Panc1 (cell line): ENCODE data around the gene RNF43. TPM values are rescaled to one million over a fixed set of nuclear protein-coding genes. Genes with fewer than 3 reads are reported as not detected.

Source experiments
- ATAC-seq: fragments of 200-7000 bp; cut with Tn5 transposase; 2 replicates; pipeline ENCODE4 v1.9.1; 2020; ENCODE audit warnings: mild to moderate bottlenecking, moderate library complexity
- BruUV-seq: library from RNA; stranded (reverse); fragments of 400-500 nt; replicated peaks from 2 replicates; lab custom pipeline; 2021; lab: Mats Ljungman, UMichigan
- CTCF ChIA-PET: fragments of 300-600 bp; sonication (Branson Sonifier 250); formaldehyde crosslinking; loops from one replicate; lab custom pipeline; 2022; ENCODE audit warnings: antibody characterized with exemption; lab: Charles Lee
- POLR2A ChIA-PET: fragments of 300-600 bp; sonication (Branson Sonifier 250); formaldehyde crosslinking; loops from one replicate; lab custom pipeline; 2022; ENCODE audit warnings: antibody characterized with exemption; lab: Charles Lee
- DNase-seq: peaks from one replicate; pipeline ENCODE4 v3.0.0-alpha.2; 2010; ENCODE audit warnings: low read depth, low spot score
- H3K27ac ChIP-seq: 2 replicates; pipeline ENCODE4 v1.5.1; 2011; ENCODE audit warnings: mild to moderate bottlenecking, low read length, inconsistent platforms
- H3K27me3 ChIP-seq: fragments of 200-500 bp; sonication (Bioruptor generic); 2 replicates; pipeline ENCODE4 v1.6.0; 2014; ENCODE audit warnings: low read length, inconsistent platforms; ENCODE audit not compliant: control insufficient read depth, insufficient read depth
- H3K36me3 ChIP-seq: fragments of 200-500 bp; sonication (Bioruptor generic); 2 replicates; pipeline ENCODE4 v1.5.1; 2014; ENCODE audit warnings: inconsistent platforms, mild to moderate bottlenecking, low read length, moderate library complexity; ENCODE audit not compliant: control insufficient read depth, insufficient read depth
- H3K4me1 ChIP-seq: 2 replicates; pipeline ENCODE4 v1.5.1; 2011; ENCODE audit warnings: inconsistent platforms, mild to moderate bottlenecking, low read length, moderate library complexity; ENCODE audit not compliant: control insufficient read depth, insufficient read depth
- H3K4me3 ChIP-seq, 2 experiments: 2 replicates each; pipeline ENCODE4 v1.5.1; 2011 to 2012; ENCODE audit warnings: low read depth in 2 of 2, low read length in 2 of 2, mild to moderate bottlenecking in 2 of 2, inconsistent platforms in 1 of 2, moderate library complexity in 1 of 2
- H3K9me3 ChIP-seq: fragments of 200-500 bp; sonication (Bioruptor generic); 2 replicates; pipeline ENCODE4 v1.5.1; 2014; ENCODE audit warnings: low read depth, mild to moderate bottlenecking, inconsistent platforms, low read length, moderate library complexity; ENCODE audit not compliant: control insufficient read depth, insufficient read depth
- CTCF ChIP-seq: fragments of 450-650 bp; IDR thresholded peaks from 2 replicates; pipeline ENCODE4 v1.5.1; 2017; ENCODE audit warnings: mild to moderate bottlenecking
- POLR2AphosphoS5 ChIP-seq: IDR thresholded peaks from 2 replicates; pipeline ENCODE4 v1.6.1; 2012; ENCODE audit warnings: mild to moderate bottlenecking, low read depth, low read length, moderate library complexity
- REST ChIP-seq, 2 experiments: IDR thresholded peaks; 2 replicates each; pipeline ENCODE4 v1.6.1; 2011 to 2012; ENCODE audit warnings: low read depth in 2 of 2, control low read depth in 1 of 2, low read length in 1 of 2, mild to moderate bottlenecking in 1 of 2, moderate library complexity in 1 of 2; ENCODE audit not compliant: insufficient read depth in 1 of 2
- SIN3A ChIP-seq: IDR thresholded peaks from 2 replicates; pipeline ENCODE4 v1.6.1; 2012; ENCODE audit warnings: low read depth, mild to moderate bottlenecking, low read length, moderate library complexity, borderline replicate concordance; ENCODE audit not compliant: insufficient read depth
- TCF7L2 ChIP-seq: IDR thresholded peaks from 2 replicates; pipeline ENCODE4 v1.6.1; 2011; ENCODE audit warnings: mild to moderate bottlenecking, low read depth, low read length, inconsistent platforms
- in situ Hi-C: cut with HindIII; loops from 2 replicates; pipeline ENCODE4 v1.10.0; 2016; ENCODE audit warnings: low sequenced_read_pairs, low pct_unique_long_range_greater_than_20kb
- intact Hi-C: fragments of 100-400 bp; cut with micrococcal nuclease; formaldehyde crosslinking; loops from one replicate; pipeline ENCODE4 v1.10.0; 2022; ENCODE audit not compliant: unreplicated experiment
- total RNA-seq: library from RNA; stranded (reverse); gene quantifications from one replicate; pipeline ENCODE4 v1.2.1, GENCODE V29; 2021; ENCODE audit not compliant: unreplicated experiment

The RNF43 gene
- total RNA-seq, 1 experiment from 2014 or later, result 4.7 TPM

- ATAC-seq, result 0 out of 2 replicates have a peak, but pooled peaks have one; percentile 18
- BruUV-seq, result no TSS peak
- Histone ChIP-seq H3K4me1 (peaks cover 26% of the 10 kb centered on the region), H3K4me3 (no peak overlapping the region), H3K36me3 (no peaks in the 10 kb centered on the region), H3K27ac (peak overlapping the region; percentile 70; the same call in 1 of the 2 replicates), H3K9me3 (no peaks in the 10 kb centered on the region), H3K27me3 (no peaks in the 10 kb centered on the region; the same call in 1 of the 2 replicates)
- in situ Hi-C loops, result no loop called here
- CTCF ChIA-PET, result no interaction called here
- DNase-seq, result no peak
- no peak for TF ChIP-seq SIN3A
- no peak for TF ChIP-seq POLR2AphosphoS5
- no peak for TF ChIP-seq REST (IDR thresholded peaks at IDR 0.05; ENCODE audit: insufficient read depth in 1 of 2, low read depth in 2 of 2, low read length in 1 of 2)
- no peak for TF ChIP-seq TCF7L2
- intact Hi-C loops, result no loop called here
- POLR2A ChIA-PET, result no interaction called here
Measured at GRCh38 chr17:58390884-58391283, 26.4 kb downstream of the RNF43 start.

- no peaks in the 10 kb centered on the region; the same call in 1 of the 2 replicates for H3K27me3 ChIP-seq
Measured at GRCh38 chr17:58388302-58389190, 28.8 kb downstream of the RNF43 start.

More at GRCh38 chr17:58388302-58389190, 28.8 kb downstream of the RNF43 start:
- POLR2A ChIA-PET, result interaction anchor here (0.5 kb wide), 1 partner anchor 23 kb away, joined by 4 read pairs; no protein-coding TSS in a partner anchor
- intact Hi-C loops (no loop called here), in situ Hi-C loops (no loop called here)
- Histone ChIP-seq H3K4me3 (no peak overlapping the region), H3K36me3 (no peaks in the 10 kb centered on the region), H3K4me1 (peaks cover 26% of the 10 kb centered on the region), H3K27ac (peak overlapping the region; percentile 25), H3K9me3 (no peaks in the 10 kb centered on the region)
- CTCF ChIA-PET, result no interaction called here
- DNase-seq, result no peak
- no TSS peak for BruUV-seq
- TF ChIP-seq REST (IDR thresholded peaks at IDR 0.05; ENCODE audit: insufficient read depth in 1 of 2, low read depth in 2 of 2, low read length in 1 of 2) (no peak), CTCF (no peak), TCF7L2 (no peak), SIN3A (no peak), POLR2AphosphoS5 (no peak)
- no peak for ATAC-seq
